ENCODE measurements around the gene PEMT.

PEMT gene

DNA sequence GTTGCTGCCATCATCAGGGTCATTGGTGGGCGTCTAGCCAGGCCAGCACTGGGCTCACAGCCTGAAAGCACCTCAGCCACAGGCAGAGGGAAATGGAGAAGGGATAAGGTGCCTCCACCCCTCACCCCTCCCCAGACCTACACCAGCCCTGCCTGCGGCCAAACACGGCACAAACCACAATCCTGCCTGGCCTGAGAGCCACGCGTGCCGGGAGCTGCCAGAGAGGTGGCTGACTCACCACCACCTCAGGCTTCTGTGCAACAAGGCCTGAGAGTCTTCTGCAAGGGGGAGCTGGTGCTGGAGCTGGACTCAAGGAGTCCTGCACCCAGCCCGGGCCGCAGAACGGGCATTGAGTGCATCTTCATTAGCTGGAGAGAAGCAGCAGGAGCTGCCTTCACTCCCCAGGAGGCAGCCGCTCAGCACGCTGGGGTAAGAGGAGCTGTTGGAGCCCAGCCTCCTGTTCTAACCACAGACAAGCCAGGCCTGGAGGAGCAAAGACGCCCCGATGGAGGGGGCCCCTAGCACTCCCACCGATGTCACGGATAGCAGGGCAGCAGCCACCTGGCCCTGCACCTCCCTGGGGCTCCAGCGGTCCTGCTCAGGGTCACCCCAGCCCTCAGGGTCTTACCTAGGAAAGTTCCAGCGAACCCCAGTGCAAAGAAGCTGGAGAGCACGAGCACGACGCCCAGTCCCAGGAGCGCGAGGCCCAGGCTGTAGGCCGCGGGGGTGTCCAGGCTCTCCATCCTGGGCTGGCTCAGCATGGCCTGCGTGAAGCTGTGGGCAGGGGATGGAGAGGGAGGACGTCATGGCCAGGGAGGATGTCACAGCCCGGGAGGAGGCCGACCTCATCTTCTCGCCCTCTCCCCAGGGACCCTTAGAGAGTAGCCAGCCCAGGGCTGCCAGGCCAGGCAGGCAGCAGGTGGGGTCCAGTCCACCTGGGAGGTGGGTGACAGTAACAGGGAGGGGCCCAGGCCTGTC, 79.3 kb downstream of the PEMT start:
- DNase-seq = no peak

DNA sequence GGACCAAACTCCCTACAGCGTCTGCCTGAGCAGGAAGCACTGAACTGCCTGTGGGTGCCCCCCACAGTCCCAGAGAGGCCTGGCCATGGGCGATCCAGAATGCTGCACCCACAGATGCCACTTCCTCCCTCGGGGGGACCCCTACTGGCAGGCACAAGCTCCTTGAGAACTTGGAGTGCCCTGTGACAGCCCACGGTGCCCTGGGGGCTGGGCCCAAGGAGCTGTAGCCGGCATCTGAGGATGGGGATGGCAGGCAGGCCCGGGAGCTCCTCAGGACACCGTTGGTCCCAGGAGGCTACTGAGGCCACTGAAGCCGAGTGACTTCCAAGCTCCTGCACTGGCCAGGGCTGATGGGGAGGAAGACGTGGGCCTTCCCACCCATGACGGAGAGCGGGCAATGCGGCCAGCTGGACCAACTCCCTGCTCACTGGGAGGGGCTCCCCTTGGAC, 80.2 kb downstream of the PEMT start:
- no peak for DNase-seq

DNA sequence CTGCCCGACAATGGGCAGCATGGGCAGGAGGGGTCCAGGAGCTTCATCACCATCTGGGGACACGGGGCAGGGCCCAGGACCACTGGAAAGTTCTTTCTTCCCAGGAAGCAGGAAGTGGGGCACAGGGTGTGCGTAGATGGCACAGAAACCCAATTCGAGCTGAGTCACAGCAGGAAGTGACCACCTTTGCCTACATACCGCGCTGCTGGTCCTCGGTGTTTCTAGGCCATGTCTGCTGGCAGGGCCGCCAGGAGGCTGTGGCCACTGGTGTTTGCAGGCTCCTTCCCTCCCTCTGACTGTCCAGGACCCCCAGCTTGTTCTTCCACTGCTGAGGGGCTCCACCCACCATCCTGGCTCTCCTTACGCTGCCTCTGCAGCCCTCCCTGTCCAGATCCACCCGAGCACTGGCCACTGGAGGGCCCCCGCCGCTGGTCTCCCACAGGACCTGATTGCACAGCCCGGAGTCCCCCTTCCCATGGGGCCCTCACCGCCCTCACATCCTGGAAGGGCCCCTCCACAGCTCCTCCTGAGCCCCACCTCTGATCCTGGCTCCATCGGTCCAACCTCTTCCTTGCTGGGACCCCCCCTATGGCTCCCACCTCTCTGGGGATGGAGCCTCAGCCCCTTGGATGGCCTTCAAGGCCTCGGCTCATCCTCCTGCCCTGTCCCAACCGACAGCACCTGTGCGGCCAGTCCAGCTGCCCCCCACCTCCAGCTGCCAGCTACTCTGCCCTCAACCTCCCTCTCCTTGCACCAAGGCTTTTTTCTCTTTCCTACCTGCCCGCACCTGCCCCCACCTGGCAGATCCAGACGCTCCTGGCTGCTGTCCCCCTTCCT, 80.8 kb downstream of the PEMT start:
- DNase-seq = no peak

DNA sequence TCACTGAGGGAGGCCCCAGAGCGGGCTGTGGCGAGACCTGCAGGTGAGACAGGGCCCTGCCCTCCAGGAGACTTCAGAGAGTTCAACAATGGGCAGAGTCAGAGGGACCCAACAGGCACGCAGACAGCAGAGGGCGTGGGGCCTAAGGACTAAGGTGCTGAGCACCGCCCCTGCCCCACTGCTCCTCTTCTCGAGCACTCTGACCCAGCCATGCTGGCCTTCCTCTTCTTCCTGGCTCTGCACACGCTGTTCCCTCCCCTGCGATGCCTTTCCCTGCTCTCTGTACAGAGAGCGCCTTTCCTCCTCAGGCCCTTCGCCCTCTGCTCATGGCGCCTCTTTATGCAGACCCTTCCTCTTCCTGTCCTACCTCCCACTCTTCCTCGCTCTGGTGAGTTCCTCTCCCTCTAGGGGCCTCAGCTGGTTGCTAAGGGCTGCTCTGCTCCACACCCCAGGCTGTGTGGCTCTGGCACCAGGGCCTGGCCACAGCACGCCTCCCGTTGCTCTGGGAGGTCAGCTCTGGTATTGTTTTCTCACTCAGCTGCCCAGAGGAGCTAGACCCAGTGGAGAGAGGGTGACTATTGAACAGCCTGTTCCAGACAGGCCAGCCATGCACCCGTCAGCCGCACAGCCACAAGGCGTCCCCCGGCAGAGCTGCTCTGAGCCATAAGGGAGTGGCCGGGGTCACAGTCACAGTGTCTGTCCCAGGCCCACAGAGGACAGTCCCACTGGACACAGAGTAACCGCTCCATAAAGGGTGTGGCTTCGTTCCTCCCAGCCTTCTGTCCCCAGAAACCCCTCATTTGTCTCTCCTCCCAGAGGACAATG, 81.7 kb downstream of the PEMT start:
- DNase-seq = no peak

DNA sequence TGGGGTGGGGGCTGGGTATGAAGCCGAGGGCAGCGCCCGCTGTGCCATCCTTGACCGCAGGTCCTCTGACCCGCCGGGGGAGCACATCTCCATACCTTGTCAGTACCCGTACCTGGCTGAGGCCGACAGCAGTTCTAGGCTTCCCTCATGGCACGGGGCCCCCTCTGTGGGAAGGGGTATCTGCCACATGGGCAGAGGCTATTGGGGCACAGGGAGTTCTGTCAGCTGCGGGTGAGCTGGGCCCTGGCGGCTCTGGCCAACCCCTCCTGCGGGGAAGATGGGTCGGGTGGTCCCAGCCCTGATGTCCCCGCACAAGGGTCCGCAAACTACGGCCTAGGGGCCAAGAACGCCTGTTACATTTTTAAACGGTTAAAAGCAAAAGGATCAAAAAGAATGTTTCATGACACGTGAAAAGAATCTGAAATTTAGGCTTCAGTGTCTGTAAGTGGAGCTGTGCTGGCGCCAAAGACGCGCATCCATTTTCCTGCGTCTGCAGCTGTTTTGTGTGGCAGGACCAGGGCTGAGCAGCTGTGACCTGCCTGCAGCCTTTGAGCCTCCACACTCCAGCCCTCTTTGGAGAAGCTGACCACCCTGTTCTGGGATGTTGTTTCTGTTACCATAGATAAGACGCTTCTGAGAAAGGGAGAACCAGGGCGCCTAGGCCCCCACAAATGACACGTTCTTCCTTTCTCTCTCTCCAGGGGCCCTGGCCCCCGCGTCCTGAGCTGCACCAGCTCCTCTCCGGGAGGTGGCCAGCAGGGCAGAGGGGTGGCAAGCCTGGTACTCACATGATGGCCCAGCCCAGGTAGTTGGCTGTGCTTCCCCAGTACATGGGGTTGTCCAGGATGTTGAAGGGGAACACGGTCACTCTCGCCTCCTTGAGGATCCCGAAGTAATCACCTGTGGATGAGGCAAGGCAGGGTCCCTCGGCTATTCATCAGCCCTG, 82.6 kb downstream of the PEMT start:
- no peak for DNase-seq

DNA sequence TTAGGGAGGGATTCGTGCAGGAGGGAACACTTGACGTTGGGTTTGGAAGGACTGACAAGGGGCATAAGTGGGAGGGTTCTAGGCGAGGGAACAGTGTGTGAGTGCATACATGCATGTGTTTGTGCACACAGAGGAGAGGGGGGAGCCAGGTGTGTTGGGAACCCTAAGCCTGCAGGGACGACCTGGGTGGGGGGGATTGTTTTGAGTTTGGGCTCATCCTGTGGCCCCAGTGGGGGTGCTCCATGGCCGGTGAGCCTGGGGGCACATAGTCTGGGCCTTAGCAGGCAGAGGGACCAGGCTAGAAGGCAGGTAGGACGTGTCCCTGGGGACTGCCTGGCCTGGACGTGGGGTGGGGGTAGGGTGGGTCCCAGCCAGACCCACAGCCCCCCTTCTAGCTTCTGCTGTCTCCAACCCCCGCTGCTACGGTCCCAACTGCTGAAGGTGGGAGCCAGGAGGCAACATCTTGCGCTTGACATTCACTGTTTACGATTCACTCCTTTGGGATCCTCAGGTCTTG, 83.4 kb downstream of the PEMT start:
- DNase-seq = no peak

DNA sequence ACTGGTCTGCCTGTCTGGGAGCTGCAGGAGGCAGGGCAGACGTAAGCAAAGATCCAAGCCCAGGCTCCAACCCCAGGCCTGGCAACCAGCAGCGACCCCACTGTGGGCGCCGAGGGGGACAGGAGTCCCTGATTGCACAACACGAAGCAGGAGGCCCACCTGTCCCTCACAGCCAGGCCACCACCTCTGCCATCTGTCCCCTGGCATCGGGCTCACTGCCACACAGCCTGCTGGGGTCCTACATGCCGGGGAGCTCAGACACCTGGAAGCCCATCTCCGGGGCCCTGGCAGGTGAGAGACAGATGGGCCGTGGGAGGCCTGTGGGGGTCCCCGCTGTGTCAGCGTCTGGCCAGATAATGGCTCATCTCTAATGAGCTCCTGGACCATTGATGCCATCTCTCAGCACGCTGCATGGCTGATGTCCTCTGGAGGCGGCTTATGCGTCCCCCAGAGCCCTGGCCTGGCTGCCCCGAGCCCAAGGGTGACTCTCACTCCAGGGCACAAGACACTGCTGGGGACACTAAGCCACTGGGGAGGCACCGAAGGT, 84.0 kb downstream of the PEMT start:
- no peak for DNase-seq

DNA sequence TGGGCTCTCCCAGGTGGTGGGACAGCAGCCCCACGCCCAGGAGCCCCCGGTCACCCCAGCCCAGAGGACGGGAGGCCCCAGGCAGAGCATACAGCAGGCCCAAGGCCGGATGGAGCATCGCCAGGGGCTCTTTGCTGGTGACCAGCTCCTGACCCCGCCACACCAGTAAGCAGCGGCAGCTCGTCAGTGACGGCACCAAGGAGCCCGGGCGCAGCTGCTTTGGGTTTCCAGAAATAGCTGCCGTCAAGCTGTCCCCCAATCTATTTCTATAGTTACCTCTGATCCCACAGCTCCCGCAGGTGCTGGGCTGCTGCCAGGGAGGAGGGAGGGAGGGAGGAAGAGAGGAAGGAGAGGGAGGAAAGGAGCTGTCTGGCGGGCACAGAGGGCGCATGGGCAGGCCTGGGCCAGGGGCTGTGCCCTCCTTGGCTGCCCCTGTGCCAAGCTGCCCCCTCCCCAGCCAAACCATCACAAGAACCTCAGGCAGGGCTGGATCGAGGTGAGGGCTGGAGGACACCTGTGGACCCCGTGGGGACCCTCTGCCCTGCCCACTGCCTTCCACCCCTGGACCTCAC, 84.5 kb downstream of the PEMT start:
- DNase-seq = no peak

DNA sequence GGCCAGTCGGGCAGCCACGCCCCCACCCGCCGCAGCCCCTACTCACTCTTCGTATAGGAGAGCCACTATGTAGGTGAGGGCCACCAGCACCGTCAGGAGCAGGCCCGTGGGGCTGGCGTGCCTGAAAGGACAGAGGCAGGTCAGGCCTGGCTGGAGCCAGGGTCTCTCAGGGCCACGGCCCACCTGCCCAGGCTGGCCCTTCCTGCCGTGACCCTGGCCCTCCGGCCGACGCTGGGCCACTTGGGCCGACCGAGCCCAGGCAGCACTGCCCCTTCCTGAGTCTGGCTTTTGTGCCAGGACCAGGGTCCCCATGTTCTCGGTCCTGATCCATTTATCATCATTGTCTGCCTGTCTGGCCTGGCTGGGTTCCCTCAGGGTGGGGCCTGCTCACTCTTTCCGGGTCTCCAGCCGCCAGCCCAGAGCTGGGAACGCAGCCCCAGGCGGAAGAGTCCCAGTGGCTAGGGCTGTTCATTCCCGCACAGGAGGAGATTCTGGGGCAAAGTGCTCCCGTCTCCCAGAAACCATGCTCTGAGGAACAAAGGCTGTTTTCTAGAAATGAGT, 85.2 kb downstream of the PEMT start:
- no peak for DNase-seq

DNA sequence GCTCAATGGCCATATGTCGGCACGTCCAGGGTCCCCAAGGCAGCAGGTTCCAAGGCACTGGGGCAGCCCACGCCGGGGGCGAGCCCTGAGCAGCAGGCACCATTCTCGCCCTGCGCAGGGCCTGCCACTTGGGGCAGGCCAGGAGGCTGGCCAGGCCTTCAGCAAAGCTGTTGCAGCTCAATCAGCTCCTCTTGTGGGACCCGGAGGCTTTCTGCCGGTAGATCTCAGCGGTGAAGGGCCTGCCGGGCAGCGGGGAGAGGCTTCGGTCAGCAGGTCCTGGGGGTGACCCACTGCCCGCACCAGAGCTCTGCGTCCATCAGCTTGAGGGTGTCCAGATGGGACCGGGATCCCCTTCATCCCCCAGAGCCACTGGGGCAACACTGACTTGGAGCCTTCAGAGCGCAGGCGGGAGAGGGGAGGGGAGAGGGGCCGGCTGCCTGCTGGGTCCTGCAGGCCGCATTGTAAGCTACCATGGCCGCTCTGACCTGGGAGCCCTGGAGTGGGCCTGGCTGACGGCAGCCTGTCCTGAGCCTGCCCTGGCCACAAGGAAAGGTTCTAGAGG, 85.8 kb downstream of the PEMT start:
- no peak for DNase-seq

DNA sequence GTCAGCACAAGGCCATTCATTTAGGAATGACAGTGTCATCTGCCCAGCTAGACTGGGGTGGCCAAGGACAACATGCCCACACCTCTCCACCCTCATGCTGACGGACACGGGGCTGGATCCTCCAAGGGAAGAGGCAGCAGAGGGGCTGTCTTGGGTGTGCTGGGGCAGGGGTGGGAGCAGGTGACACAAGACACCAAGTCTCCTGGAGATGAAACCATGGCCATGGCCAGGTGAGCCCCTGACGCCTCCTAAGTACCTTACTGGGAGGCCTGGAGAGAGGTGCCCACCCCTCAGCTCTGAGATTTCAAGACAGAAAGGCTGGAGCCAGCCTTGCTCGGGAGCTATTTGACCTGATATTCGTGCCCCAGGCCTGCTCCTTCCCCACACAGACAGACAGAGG, 86.4 kb downstream of the PEMT start:
- no peak for DNase-seq

DNA sequence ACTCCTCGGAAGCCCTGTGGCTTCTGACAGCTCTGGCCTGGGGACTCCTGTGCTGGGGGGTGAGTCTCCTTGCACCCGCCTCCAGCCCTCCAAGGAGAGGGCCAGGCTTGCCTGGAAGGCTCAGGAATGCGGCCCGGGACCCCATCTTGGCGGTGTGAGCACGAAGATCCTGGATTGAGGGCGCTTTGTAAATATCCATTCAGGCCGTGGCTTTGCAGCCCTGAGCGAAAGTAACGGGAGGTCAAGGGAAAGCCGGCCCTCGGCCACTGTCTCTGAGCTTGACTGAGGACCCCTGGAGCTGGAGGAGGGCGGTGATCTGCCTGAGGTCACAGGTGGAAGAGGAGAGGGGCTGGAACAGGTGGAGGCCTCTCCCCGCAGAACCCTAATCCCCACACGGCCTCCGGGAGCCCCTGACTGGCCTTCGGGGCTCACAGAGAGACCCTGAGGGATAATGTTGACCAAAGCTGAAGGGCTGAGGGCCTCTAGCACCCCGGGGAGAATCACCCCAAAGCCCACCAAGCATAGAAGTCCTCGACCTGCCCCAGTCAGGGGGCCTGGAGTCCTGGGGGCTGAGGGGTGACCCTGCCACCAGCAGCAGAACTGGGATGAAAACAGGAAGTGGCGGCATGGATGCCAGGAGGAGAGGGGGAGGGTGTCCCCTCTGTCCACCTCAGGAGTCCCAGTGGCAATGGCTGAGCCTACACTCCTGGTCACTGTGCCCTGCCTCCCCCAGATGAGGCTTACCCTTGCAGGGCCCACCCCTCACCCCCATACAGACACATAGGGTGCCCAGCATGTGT, 87.0 kb downstream of the PEMT start:
- no peak for DNase-seq

DNA sequence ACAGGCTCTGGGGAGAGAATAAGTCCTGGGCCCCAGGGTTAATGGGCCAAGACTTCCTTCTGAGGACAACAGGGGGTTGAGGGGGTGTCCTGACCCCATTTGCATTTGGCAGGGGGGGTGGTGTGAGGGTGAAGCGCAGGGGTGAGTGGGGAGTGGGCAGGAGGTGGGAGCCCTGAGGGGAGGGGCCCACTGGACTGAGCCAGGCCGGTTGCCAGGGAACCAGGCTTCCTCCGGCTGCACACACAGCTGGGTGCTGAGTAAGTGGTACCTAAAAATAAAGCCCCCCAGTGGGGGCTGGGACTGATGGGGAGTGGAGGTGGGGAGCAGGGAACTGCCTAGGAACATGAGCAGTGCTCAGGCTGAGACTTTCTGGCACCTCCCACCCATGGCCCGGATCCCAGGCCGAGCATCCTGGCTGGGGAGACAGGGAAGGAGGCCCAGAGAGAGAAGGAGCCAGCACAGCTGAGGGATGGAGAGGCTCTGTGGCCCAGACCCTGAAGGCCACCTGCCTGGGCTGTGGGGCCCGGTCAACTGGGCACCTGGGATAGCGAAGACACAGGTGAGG, 87.9 kb downstream of the PEMT start:
- no peak for DNase-seq

DNA sequence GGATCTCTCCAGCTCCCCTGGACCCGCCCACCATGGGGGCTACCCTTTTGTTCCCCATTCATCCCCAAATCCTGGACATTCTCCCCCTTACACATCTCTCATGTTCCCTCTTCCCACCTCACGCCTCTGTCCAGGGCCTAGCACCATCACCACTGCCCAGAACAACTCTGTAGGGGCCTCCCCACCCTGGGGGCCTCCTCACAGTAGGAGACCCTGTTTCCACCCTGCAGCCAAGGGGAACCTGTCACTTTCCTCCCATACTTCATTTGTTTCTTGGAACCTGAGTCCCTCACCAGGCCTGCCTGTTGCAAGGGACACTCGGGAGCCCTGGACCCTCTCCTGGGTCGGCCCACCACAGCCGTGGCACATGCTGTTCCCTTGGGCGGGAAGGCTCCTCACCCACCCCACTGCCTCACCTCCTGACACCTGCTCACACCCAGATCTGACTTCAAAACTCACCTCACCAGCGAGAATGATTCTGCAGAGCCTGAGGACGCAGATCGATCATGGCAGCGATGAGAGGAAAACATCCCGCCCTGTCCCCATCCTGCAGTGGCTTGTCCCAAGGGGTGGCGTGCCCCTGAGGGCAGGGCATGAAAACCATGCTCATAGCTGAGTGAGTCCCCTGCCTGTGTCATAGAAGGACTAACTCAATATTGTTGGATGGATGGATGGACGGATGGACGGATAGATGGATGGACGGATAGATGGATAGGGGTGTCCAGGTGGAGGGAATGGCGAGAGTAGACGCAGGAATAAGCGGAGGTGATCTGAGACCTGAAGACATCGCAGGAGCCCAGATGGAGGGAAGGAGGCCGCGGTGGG, 88.6 kb downstream of the PEMT start:
- DNase-seq = no peak

DNA sequence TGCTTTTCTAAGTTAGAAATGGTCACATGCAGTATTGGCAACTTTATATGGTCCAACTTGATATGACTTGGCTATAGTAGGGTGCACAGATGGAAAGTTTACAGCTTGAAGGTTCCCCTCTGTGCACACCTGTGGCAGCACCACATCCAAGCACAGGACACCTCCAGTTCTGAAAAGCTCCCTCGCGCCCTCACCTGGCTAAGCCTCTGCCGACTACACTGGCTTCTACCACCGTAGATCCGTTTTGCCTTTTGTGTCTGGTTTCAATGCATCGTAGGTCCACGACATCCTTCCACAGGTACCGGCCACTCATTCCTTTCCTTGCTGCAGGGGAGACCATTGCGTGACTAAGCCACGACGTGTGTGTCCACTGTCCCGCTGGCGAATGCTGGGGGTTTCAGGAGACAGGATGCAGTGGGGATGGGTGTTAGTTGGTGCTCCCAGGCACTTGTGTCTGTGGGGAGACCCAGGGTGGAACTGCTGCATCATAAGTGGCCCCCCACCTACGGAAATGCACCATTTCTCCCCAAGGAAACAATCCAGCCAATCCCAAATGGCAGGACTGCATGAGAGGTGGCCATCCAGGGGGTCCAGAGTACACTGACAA, 90.4 kb downstream of the PEMT start:
- DNase-seq = peak; percentile 34

DNA sequence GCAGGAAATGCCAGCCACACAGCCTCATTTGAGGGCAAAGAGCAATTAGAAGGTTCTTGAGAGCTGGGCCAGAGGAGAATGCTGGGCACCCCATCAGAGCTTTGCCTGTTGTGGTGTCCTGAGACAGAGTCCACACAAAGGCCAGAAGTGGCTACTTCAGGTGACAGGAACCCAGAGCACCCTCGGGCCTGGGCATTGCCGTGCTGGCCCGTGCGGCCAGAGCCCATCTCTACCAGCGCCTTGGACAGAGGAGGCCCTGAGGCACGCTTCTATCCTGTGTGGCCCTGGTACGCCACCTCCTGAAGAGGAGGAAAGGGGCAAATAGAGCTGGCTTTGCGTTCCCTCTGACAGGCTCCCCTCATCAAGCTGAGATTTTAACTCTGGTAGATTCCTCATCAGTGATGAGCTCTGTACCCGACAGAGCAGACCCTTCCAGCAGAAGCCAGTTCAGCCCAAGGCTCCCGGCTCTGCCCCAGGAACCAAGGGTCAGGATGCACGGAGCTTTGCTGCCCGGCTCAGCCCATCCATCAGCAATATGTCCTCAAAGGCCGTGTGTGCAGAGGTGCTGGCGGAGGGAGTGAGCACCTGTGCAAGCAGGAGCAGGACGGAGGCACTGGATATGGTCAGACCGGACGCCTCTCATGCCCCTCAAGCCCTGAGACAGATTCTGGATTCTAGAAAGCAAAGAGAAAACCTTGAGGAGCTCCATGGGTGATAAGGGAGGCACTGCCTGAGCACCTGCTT, 91.9 kb downstream of the PEMT start:
- no peak for DNase-seq
